ENCODE measurements around the gene EEF1G. TPM values are rescaled to one million over a fixed set of nuclear protein-coding genes. Genes with fewer than 3 reads are reported as not detected.
A peak's percentile ranks its signal among the peaks of the same experiment; 100 is the strongest.

EEF1G gene
- total and polyA plus RNA-seq, 9 of the 15 experiments (the other 6 are each of a cell fraction or from before 2014, with no cell fraction given), result 985 to 2,349 (median 2,035) TPM

DNA sequence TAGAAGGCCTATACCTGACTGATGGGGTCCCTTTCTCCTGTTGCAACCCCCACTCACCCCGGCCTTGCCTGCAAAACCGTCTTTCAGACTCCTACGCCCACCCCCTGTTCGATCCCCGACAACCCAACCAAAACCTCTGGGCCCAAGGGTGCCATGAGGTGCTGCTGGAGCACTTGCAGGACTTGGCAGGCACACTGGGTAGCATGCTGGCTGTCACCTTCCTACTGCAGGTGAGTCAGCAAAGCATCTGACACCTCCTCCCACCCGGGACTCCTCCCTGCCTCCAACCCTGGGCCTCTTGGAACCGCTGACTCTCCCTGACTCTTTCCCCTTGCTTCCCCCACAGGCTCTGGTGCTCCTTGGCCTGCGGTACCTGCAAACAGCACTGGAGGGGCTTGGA, 40.6 kb upstream of the EEF1G start (continued):
- TF ChIP-seq CTBP1 (IDR thresholded peaks at IDR 0.05; ENCODE audit: borderline replicate concordance), result peak; percentile 58; the same call in 1 of the 2 replicates
- TF ChIP-seq, protein P1, sequence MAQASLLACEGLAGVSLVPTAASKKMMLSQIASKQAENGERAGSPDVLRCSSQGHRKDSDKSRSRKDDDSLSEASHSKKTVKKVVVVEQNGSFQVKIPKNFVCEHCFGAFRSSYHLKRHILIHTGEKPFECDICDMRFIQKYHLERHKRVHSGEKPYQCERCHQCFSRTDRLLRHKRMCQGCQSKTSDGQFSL (CRISPR knock-in tag; IDR thresholded peaks at IDR 0.05), result peak; percentile 35; the same call in 1 of the 2 replicates
- TF ChIP-seq, protein P1 (tag; IDR thresholded peaks at IDR 0.05), result no peak
- TF ChIP-seq JUND (IDR thresholded peaks at IDR 0.05; ENCODE audit: borderline replicate concordance, low read depth, low read length), result peak; percentile 40; the same call in 1 of the 2 replicates
- peak; percentile 43; the same call in 1 of the 3 replicates for TF ChIP-seq JUND (tag; IDR thresholded peaks at IDR 0.05; ENCODE audit: borderline replicate concordance, low read depth, low read length)
- no peak for TF ChIP-seq DEAF1 (CRISPR knock-in tag; IDR thresholded peaks at IDR 0.05)
- peak; percentile 83 for TF ChIP-seq C11orf30 (IDR thresholded peaks at IDR 0.05; ENCODE audit: low read depth)
- peak in 1 of 2 experiments; percentile 18 for TF ChIP-seq E2F6 (IDR thresholded peaks at IDR 0.05; ENCODE audit: borderline replicate concordance in 1 of 2, extremely low read depth in 1 of 2, insufficient read depth in 1 of 2, insufficient read length in 1 of 2, low read depth in 1 of 2, low read length in 1 of 2, poor library complexity in 1 of 2, severe bottlenecking in 1 of 2)
- TF ChIP-seq MAFG (tag; conservative IDR thresholded peaks at IDR 0.05), result peak; percentile 59
- 0 out of 2 replicates have a peak, but pooled peaks have one; percentile 23 for TF ChIP-seq POLR2AphosphoS5 (IDR thresholded peaks at IDR 0.05; ENCODE audit: control insufficient read depth, insufficient read depth, low read depth, low read length)
- TF ChIP-seq HDAC1 (IDR thresholded peaks at IDR 0.05), result 0 out of 4 replicates have a peak, but pooled peaks of 1 of the 2 experiments have one; percentile 39
- TF ChIP-seq ZNF316 (IDR thresholded peaks at IDR 0.05), result peak; percentile 76
- TF ChIP-seq EP400 (IDR thresholded peaks at IDR 0.05), result no peak
- 0 out of 2 replicates have a peak, but pooled peaks have one; percentile 47 for TF ChIP-seq ZEB2 (IDR thresholded peaks at IDR 0.05)

Data from K562 (cell line).